Measurements from ENCODE around the gene CDC42SE2.

The CDC42SE2 gene

DNA sequence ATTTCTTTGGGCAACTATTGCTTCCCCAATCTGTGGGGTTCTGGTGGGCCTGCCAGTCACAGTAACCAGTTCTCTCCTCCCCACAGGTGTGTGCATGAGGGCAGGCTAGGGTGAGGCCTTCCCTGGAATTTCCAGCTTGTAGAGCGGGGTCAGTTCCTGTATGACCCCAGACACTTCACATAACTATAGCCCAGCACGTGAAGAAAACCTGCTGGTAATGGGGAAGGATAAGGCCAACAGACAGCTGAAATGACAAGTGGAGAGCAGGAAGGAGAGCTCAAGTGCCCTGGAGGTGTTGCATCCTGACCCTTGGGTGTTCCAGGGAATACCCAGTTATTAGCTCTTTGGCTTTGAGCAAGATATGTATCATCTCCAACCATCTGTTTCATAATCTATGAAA is 142.2 kb downstream of the CDC42SE2 start:
- TF ChIP-seq, protein P1, sequence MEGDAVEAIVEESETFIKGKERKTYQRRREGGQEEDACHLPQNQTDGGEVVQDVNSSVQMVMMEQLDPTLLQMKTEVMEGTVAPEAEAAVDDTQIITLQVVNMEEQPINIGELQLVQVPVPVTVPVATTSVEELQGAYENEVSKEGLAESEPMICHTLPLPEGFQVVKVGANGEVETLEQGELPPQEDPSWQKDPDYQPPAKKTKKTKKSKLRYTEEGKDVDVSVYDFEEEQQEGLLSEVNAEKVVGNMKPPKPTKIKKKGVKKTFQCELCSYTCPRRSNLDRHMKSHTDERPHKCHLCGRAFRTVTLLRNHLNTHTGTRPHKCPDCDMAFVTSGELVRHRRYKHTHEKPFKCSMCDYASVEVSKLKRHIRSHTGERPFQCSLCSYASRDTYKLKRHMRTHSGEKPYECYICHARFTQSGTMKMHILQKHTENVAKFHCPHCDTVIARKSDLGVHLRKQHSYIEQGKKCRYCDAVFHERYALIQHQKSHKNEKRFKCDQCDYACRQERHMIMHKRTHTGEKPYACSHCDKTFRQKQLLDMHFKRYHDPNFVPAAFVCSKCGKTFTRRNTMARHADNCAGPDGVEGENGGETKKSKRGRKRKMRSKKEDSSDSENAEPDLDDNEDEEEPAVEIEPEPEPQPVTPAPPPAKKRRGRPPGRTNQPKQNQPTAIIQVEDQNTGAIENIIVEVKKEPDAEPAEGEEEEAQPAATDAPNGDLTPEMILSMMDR (IDR thresholded peaks at IDR 0.05), result no peak
- Histone ChIP-seq H3K27me3 (no peaks in the 10 kb centered on the region), H3K36me3 (peaks cover 54% of the 10 kb centered on the region), H3K4me3 (ENCODE audit: low read depth in 1 of 2, low read length in 1 of 2) (no peak overlapping the region), H3K4me1 (ENCODE audit: control insufficient read depth in 1 of 2, insufficient read depth in 1 of 2, low read depth in 1 of 2, low read length in 1 of 2) (peaks cover 0 to 13% of the 10 kb centered on the region in 2 experiments), H3K9me3 (no peaks in the 10 kb centered on the region), H3K27ac (peak overlapping the region; percentile 35)

GRCh38 chr5:131406975-131407638 is 143.3 kb downstream of the CDC42SE2 start:
- H3K4me1 ChIP-seq (ENCODE audit: control insufficient read depth in 1 of 2, insufficient read depth in 1 of 2, low read depth in 1 of 2, low read length in 1 of 2), result peaks cover 0 to 13% of the 10 kb centered on the region in 2 experiments
- H3K9me3 ChIP-seq, result no peaks in the 10 kb centered on the region
- H3K36me3 ChIP-seq, result peaks cover 61% of the 10 kb centered on the region
- TF ChIP-seq, protein P1 (IDR thresholded peaks at IDR 0.05), result no peak
- no peak overlapping the region for H3K4me3 ChIP-seq (ENCODE audit: low read depth in 1 of 2, low read length in 1 of 2)
- H3K27me3 ChIP-seq, result no peaks in the 10 kb centered on the region
- H3K27ac ChIP-seq, result peak overlapping the region; percentile 69

GRCh38 chr5:131413605-131414559 is 150.0 kb downstream of the CDC42SE2 start:
- Histone ChIP-seq H3K27me3 (no peaks in the 10 kb centered on the region), H3K27ac (no peak overlapping the region), H3K4me1 (ENCODE audit: control insufficient read depth in 1 of 2, insufficient read depth in 1 of 2, low read depth in 1 of 2, low read length in 1 of 2) (peaks cover 0 to 4% of the 10 kb centered on the region in 2 experiments), H3K4me3 (ENCODE audit: low read depth in 1 of 2, low read length in 1 of 2) (no peak overlapping the region), H3K36me3 (peaks cover 47% of the 10 kb centered on the region), H3K9me3 (no peaks in the 10 kb centered on the region)
- TF ChIP-seq, protein P1 (IDR thresholded peaks at IDR 0.05), result no peak

DNA sequence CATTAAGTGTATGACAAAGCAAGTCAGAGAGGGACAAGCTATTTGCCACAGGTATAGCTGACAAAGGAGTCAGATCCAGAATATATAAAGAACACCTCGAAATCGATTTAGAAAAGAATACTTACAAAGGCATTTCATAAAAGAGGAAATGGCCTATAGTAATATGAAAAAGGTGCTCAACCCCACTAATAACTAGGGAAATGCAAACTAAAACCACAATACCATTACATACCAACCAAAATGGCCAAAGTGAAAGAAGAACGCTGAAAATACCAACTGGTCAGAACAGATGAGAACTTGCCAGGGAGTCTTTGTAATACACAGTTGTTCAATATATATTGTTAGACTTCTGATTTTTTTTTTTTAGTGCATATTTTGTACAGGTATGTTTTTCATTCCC is 152.9 kb downstream of the CDC42SE2 start:
- Histone ChIP-seq H3K9me3 (no peaks in the 10 kb centered on the region), H3K27ac (no peak overlapping the region), H3K4me3 (ENCODE audit: low read depth in 1 of 2, low read length in 1 of 2) (no peak overlapping the region), H3K27me3 (no peaks in the 10 kb centered on the region), H3K4me1 (ENCODE audit: control insufficient read depth in 1 of 2, insufficient read depth in 1 of 2, low read depth in 1 of 2, low read length in 1 of 2) (peaks cover 0 to 4% of the 10 kb centered on the region in 2 experiments), H3K36me3 (peaks cover 50% of the 10 kb centered on the region)
- TF ChIP-seq, protein P1 (IDR thresholded peaks at IDR 0.05), result no peak

- TF ChIP-seq, protein P1 (IDR thresholded peaks at IDR 0.05), result peak; percentile 62
- Histone ChIP-seq H3K4me1 (ENCODE audit: control insufficient read depth in 1 of 2, insufficient read depth in 1 of 2, low read depth in 1 of 2, low read length in 1 of 2) (peaks cover 0 to 4% of the 10 kb centered on the region in 2 experiments), H3K4me3 (ENCODE audit: low read depth in 1 of 2, low read length in 1 of 2) (no peak overlapping the region), H3K36me3 (peaks cover 53% of the 10 kb centered on the region), H3K27me3 (no peaks in the 10 kb centered on the region), H3K9me3 (no peaks in the 10 kb centered on the region), H3K27ac (no peak overlapping the region)
These were observed 153.5 kb downstream of the CDC42SE2 start for GRCh38 chr5:131417240-131417869.
